Heart right ventricle (tissue), 16 donors: ENCODE results near the gene FTO. TPM values are rescaled to one million over a fixed set of nuclear protein-coding genes. Genes with fewer than 3 reads are reported as not detected.

Experiments used
- ATAC-seq, 8 donors: fragments of 200-7000 bp; cut with Tn5 transposase; one replicate each; pipeline ENCODE4 v1.9.1; 2020; ENCODE audit warnings: mild to moderate bottlenecking in 8 of 8, moderate library complexity in 8 of 8, moderate number of reproducible peaks in 1 of 8
- DNase-seq, 2 donors: peaks; one replicate each; pipeline ENCODE4 v3.0.0-alpha.2; 2020
- H3K27ac ChIP-seq, 10 donors: fragments of 200-600 bp; sonication (generic) in 2 of 10; one replicate each; pipeline versions ENCODE4 v1.5.0 to v1.8.0; 2020 to 2022; ENCODE audit warnings: mild to moderate bottlenecking in 3 of 10
- H3K27me3 ChIP-seq, 7 donors: fragments of 200-600 bp; one replicate each; pipeline ENCODE4 v1.8.0; 2021 to 2022; ENCODE audit warnings: mild to moderate bottlenecking in 2 of 7
- H3K36me3 ChIP-seq, 9 donors: fragments of 200-600 bp; sonication (generic) in 1 of 9; one replicate each; pipeline versions ENCODE4 v1.5.0 to v1.8.0; 2020 to 2022; ENCODE audit warnings: mild to moderate bottlenecking in 2 of 9
- H3K4me1 ChIP-seq, 9 donors: fragments of 200-600 bp; sonication (generic) in 1 of 9; one replicate each; pipeline versions ENCODE4 v1.5.0 to v1.8.0; 2020 to 2022; ENCODE audit warnings: mild to moderate bottlenecking in 4 of 9
- H3K4me3 ChIP-seq, 10 donors: fragments of 200-600 bp; sonication (generic) in 2 of 10; one replicate each; pipeline versions ENCODE4 v1.5.0 to v1.8.0; 2020 to 2022; ENCODE audit warnings: mild to moderate bottlenecking in 7 of 10, moderate library complexity in 2 of 10
- H3K9me3 ChIP-seq, 11 donors: fragments of 200-600 bp in 10 of 11; sonication (generic) in 2 of 11; one replicate each; pipeline versions ENCODE4 v1.5.0 to v1.8.0; 2013 to 2022; ENCODE audit warnings: mild to moderate bottlenecking in 2 of 11, control low read depth in 1 of 11, moderate library complexity in 1 of 11
- CTCF ChIP-seq, 9 donors: fragments of 200-600 bp; sonication (generic) in 2 of 9; IDR thresholded peaks; one replicate each; pipeline versions ENCODE4 v1.5.0 to v1.8.0; 2021 to 2022; ENCODE audit warnings: antibody characterized with exemption in 9 of 9, mild to moderate bottlenecking in 5 of 9, moderate library complexity in 1 of 9
- WGBS, 2 donors: extraction: QIAGEN DNeasy Blood & Tissue Kit; methylation state at CpG; one replicate each; pipeline ENCODE4 v1.1.7; 2013; ENCODE audit warnings: inconsistent platforms in 1 of 2; 5-methylcytosine and 5-hydroxymethylcytosine counted together
- intact Hi-C, 10 donors: fragments of 100-400 bp; cut with DNase I; formaldehyde crosslinking; loops; one replicate each; pipeline versions ENCODE4 v1.11.1 to v1.14.2; 2022
- polyA plus RNA-seq, 2 donors: library from polyadenylated mRNA; stranded (reverse); fragments of 200-250 nt; gene quantifications; one replicate each; pipeline ENCODE4 v1.2.3, GENCODE V29; 2013
- total RNA-seq, 10 donors: library from RNA; stranded (reverse); fragmentation: NEBNext Ultra II Directional in 3 of 10; extraction: Animal tissue kit (Norgen Biotek cat#: 25700) in 3 of 10; gene quantifications; one replicate each; pipeline versions ENCODE4 v1.2.1 to v1.2.4, GENCODE V29; 2021 to 2023
- donor health status: Arrhythmogenic right ventricular cardiomyopathy.
- donor health status: ischemic (EF 13 %, LVEDD 7.1; RV severe dilation, severe dysfunction).
- donor health status: healthy with polysubstance abuse.
- donor health status: DM: no; HTN: yes; CAD: no.
- donor health status: DM: no; HTN: no; CAD: no.
- donor health status: ischemic (EF 25% LVEDD 6.9; RV normal size, moderate dysfunction).
- donor health status: ischemic (EF 25% LVEDD 5.7; RV mildly dilated, moderate dysfunction).
- donor health status: healthy.
- donor health status: DM: yes; HTN: yes; CAD: no.
- donor health status: Ischemic cardiomyopathy.
- donor health status: ischemic (EF 35%, LVEDD 5.7; RV mildly dilated, moderate dysfunction).
- donor health status: nonischemic (EF 11% LVEDD 7.7; RV severe dilation, severe dysfunction).
- donor health status: DM: yes; HTN: yes; CAD: no.
- donor health status: PGD.
- donor health status: ischemic (EF 29% LVEDD 5.4; RV normal size, mild dysfunction).
- donor health status: nonischemic (EF 23%, LVEDD 6.1; RV moderate dilation, normal function).

Gene FTO
- total and polyA plus RNA-seq, 12 donors = 8.5 to 103 (median 90.0) TPM

DNA sequence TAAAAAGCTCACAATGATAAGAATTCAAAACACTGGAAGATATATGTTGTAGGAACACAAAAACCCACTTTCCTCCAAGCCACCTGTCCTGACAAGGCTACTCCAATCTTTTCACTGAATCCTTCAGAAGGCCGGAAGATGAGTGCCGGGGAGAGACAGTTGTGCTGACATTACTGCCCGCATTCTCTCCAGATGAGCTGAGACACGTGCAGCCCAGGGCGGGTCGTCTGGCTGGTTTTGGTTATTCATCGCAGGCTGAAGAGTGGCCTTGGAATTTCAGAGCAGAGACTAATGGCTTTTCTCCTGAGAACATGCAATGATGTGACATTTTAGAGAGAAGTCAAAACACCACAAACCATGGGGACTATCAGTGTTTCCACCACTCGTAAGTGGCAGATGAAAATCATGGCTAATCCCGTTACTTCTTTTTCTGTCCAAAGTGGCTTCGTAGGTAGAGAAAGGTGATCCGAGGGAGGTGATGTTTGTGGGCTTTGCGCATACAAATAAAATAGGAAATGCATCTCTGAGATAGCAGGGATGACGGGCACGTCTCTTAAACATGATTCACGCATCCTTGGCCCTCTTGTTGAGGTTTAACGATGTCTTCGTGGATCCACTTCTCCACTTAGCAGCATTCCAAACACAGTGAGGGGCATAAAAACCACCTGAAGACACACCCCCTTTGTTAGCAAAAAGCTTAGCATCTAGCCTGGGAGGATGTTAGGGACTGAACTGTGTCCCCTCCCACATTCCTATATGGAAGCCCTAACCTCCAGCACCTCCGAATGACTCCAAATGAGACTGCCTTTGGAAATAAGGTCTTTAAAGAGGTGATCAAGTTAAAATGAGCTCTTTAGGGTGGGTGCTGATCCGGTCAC is 448.6 kb downstream of the FTO start:
- no peaks in the 10 kb centered on the region for H3K27me3 ChIP-seq
- no peak for ATAC-seq
- no peak for TF ChIP-seq CTCF (IDR thresholded peaks at IDR 0.05)
- H3K27ac ChIP-seq = no peak overlapping the region
- intact Hi-C loops = no loop called here
- H3K9me3 ChIP-seq = peaks cover 0 to 6% (median 0%) of the 10 kb centered on the region in 11 donors
- no peaks in the 10 kb centered on the region for H3K4me1 ChIP-seq
- H3K4me3 ChIP-seq = no peak overlapping the region
- H3K36me3 ChIP-seq = no peaks in the 10 kb centered on the region
- DNase-seq = no peak
- 80 to 91% methylated on average over 19 of the region's 19 CpGs for WGBS, 2 donors

GRCh38 chr16:54153240-54153934 is 449.4 kb downstream of the FTO start:
- ATAC-seq (no peak), DNase-seq (no peak)
- no peak overlapping the region for H3K27ac ChIP-seq
- WGBS, 2 donors = 91 to 95% methylated on average over 12 of the region's 12 CpGs
- intact Hi-C loops = no loop called here
- H3K36me3 ChIP-seq = no peaks in the 10 kb centered on the region
- peaks cover 0 to 6% (median 0%) of the 10 kb centered on the region in 11 donors for H3K9me3 ChIP-seq
- no peaks in the 10 kb centered on the region for H3K4me1 ChIP-seq
- no peaks in the 10 kb centered on the region for H3K27me3 ChIP-seq
- no peak overlapping the region for H3K4me3 ChIP-seq
- no peak for TF ChIP-seq CTCF (IDR thresholded peaks at IDR 0.05)

- no peak overlapping the region for H3K27ac ChIP-seq
- intact Hi-C loops = no loop called here
- H3K27me3 ChIP-seq = no peaks in the 10 kb centered on the region
- WGBS, 2 donors = 92 to 93% methylated on average over 1 of the region's 1 CpG
- ATAC-seq (no peak), DNase-seq (no peak)
- H3K36me3 ChIP-seq = no peaks in the 10 kb centered on the region
- TF ChIP-seq CTCF (IDR thresholded peaks at IDR 0.05) = no peak
- no peaks in the 10 kb centered on the region for H3K9me3 ChIP-seq
- no peaks in the 10 kb centered on the region for H3K4me1 ChIP-seq
- no peak overlapping the region for H3K4me3 ChIP-seq
These were observed 452.4 kb downstream of the FTO start for GRCh38 chr16:54156349-54156748.

DNA sequence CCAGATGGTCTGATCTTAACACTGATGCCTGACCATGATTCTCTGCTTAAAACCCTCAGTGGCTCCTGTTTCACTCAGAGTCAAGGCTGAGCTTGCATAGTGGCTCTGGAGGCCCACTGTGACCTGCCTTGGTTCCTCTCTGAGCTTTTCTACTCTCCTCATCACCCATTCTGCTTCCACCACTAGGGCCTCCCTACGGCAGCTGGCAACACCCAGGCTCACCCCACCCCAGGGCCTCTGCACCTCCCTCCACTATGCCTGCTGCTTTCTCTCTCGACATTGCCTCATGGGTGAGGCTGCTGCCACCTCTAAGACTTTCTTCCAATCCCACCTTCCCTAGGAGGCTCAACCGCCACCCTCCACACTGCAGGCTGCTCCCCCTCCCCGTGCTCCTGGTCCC is 455.0 kb downstream of the FTO start:
- Histone ChIP-seq H3K36me3 (no peaks in the 10 kb centered on the region), H3K4me3 (no peak overlapping the region), H3K9me3 (no peaks in the 10 kb centered on the region), H3K27me3 (no peaks in the 10 kb centered on the region), H3K4me1 (no peaks in the 10 kb centered on the region), H3K27ac (no peak overlapping the region)
- ATAC-seq (peak in 1 of 8 donors; percentile 26), DNase-seq (no peak)
- intact Hi-C loops = no loop called here
- TF ChIP-seq CTCF (IDR thresholded peaks at IDR 0.05) = no peak
- 87 to 88% methylated on average over 4 of the region's 4 CpGs for WGBS, 2 donors
